ENCODE measurements around the gene ZFP36L1. TPM values are rescaled to one million over a fixed set of nuclear protein-coding genes. Genes with fewer than 3 reads are reported as not detected.

The ZFP36L1 gene
- total and polyA plus RNA-seq, 2 of the 13 experiments (the other 11 are each of a cell fraction or from before 2014, with no cell fraction given): 7.4 to 10.2 TPM

DNA sequence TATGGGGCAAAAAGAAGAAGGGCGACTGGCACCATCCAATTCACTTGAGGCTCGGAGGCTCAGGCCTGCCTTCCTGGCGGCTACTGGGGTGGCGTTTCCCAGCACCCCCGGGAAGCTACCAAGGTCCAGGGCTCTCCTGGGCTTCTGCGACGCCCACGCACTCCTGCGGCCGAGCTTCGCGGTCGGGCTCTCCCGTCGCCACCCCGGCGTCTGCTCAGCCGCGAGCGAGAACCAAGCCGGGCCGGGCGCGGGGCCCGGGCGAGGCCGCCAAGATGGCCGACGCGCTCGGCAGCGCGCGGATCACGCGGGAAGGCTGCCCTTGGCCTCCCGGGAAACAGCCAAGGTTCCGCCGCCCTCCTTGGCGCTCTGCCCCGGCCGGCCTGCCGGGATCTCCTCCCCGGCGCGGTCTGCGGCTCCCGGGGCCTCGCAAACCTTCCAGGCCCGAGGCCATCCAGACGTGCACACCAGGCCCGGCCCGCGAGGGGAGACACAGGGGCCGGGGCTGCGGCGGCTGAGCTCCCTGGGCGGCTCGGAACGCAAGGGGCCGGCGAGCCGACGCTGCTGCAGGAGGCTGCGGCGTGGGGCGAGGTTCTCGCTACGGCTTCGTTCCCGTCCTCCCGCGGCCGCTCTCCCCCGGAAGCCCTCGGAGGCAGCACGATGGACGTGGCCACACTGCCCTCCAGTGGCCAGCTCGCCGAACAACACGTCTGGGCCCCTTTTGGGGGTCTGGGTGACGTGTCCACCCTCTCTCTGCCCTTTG, 23.5 kb upstream of the ZFP36L1 start (continued):
- TF ChIP-seq, protein P1, sequence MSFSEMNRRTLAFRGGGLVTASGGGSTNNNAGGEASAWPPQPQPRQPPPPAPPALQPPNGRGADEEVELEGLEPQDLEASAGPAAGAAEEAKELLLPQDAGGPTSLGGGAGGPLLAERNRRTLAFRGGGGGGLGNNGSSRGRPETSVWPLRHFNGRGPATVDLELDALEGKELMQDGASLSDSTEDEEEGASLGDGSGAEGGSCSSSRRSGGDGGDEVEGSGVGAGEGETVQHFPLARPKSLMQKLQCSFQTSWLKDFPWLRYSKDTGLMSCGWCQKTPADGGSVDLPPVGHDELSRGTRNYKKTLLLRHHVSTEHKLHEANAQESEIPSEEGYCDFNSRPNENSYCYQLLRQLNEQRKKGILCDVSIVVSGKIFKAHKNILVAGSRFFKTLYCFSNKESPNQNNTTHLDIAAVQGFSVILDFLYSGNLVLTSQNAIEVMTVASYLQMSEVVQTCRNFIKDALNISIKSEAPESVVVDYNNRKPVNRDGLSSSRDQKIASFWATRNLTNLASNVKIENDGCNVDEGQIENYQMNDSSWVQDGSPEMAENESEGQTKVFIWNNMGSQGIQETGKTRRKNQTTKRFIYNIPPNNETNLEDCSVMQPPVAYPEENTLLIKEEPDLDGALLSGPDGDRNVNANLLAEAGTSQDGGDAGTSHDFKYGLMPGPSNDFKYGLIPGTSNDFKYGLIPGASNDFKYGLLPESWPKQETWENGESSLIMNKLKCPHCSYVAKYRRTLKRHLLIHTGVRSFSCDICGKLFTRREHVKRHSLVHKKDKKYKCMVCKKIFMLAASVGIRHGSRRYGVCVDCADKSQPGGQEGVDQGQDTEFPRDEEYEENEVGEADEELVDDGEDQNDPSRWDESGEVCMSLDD (CRISPR knock-in tag; IDR thresholded peaks at IDR 0.05; ENCODE audit: borderline replicate concordance): no peak
- TF ChIP-seq ZNF773 (CRISPR knock-in tag; IDR thresholded peaks at IDR 0.05; ENCODE audit: borderline replicate concordance): no peak
- TF ChIP-seq HOXD1 (CRISPR knock-in tag; IDR thresholded peaks at IDR 0.05): no peak
- TF ChIP-seq ZNF350 (CRISPR knock-in tag; IDR thresholded peaks at IDR 0.05; ENCODE audit: borderline replicate concordance, low read depth): peak; percentile 62
- TF ChIP-seq ZNF562 (CRISPR knock-in tag; IDR thresholded peaks at IDR 0.05; ENCODE audit: borderline replicate concordance): no peak
- TF ChIP-seq KDM5A (IDR thresholded peaks at IDR 0.05; ENCODE audit: borderline replicate concordance, low read length): no peak
- no peak for TF ChIP-seq NCOA5 (CRISPR knock-in tag; IDR thresholded peaks at IDR 0.05)
- TF ChIP-seq, protein P2, sequence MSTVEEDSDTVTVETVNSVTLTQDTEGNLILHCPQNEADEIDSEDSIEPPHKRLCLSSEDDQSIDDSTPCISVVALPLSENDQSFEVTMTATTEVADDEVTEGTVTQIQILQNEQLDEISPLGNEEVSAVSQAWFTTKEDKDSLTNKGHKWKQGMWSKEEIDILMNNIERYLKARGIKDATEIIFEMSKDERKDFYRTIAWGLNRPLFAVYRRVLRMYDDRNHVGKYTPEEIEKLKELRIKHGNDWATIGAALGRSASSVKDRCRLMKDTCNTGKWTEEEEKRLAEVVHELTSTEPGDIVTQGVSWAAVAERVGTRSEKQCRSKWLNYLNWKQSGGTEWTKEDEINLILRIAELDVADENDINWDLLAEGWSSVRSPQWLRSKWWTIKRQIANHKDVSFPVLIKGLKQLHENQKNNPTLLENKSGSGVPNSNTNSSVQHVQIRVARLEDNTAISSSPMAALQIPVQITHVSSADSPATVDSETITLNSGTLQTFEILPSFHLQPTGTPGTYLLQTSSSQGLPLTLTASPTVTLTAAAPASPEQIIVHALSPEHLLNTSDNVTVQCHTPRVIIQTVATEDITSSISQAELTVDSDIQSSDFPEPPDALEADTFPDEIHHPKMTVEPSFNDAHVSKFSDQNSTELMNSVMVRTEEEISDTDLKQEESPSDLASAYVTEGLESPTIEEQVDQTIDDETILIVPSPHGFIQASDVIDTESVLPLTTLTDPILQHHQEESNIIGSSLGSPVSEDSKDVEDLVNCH (CRISPR knock-in tag; IDR thresholded peaks at IDR 0.05): no peak
- TF ChIP-seq, protein P3, sequence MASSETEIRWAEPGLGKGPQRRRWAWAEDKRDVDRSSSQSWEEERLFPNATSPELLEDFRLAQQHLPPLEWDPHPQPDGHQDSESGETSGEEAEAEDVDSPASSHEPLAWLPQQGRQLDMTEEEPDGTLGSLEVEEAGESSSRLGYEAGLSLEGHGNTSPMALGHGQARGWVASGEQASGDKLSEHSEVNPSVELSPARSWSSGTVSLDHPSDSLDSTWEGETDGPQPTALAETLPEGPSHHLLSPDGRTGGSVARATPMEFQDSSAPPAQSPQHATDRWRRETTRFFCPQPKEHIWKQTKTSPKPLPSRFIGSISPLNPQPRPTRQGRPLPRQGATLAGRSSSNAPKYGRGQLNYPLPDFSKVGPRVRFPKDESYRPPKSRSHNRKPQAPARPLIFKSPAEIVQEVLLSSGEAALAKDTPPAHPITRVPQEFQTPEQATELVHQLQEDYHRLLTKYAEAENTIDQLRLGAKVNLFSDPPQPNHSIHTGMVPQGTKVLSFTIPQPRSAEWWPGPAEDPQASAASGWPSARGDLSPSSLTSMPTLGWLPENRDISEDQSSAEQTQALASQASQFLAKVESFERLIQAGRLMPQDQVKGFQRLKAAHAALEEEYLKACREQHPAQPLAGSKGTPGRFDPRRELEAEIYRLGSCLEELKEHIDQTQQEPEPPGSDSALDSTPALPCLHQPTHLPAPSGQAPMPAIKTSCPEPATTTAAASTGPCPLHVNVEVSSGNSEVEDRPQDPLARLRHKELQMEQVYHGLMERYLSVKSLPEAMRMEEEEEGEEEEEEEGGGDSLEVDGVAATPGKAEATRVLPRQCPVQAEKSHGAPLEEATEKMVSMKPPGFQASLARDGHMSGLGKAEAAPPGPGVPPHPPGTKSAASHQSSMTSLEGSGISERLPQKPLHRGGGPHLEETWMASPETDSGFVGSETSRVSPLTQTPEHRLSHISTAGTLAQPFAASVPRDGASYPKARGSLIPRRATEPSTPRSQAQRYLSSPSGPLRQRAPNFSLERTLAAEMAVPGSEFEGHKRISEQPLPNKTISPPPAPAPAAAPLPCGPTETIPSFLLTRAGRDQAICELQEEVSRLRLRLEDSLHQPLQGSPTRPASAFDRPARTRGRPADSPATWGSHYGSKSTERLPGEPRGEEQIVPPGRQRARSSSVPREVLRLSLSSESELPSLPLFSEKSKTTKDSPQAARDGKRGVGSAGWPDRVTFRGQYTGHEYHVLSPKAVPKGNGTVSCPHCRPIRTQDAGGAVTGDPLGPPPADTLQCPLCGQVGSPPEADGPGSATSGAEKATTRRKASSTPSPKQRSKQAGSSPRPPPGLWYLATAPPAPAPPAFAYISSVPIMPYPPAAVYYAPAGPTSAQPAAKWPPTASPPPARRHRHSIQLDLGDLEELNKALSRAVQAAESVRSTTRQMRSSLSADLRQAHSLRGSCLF (CRISPR knock-in tag; IDR thresholded peaks at IDR 0.05; ENCODE audit: borderline replicate concordance): no peak
- no peak for TF ChIP-seq ZNF460 (CRISPR knock-in tag; IDR thresholded peaks at IDR 0.05; ENCODE audit: borderline replicate concordance)
- TF ChIP-seq ZBTB42 (CRISPR knock-in tag; IDR thresholded peaks at IDR 0.05): no peak
- TF ChIP-seq PRPF4 (IDR thresholded peaks at IDR 0.05; ENCODE audit: low read depth, low read length, poor library complexity, severe bottlenecking): no peak
- TF ChIP-seq ZNF550 (CRISPR knock-in tag; IDR thresholded peaks at IDR 0.05; ENCODE audit: borderline replicate concordance): no peak
- TF ChIP-seq ZNF614 (CRISPR knock-in tag; IDR thresholded peaks at IDR 0.05; ENCODE audit: borderline replicate concordance): peak; percentile 21; the same call in 1 of the 2 replicates

Measured in HepG2 (cell line).